GM18519 (cell line): ENCODE results near the gene MTMR12.
"Not testable (repeated sequence)": the region's sequence is repeated elsewhere in the genome, so short reads cannot be mapped to it uniquely, and the experiment has no call there.

Experiments used
- ATAC-seq: cut with Tn5 transposase; IDR thresholded peaks from one replicate; pipeline ENCODE4 v1.9.1; 2021; ENCODE audit warnings: mild to moderate bottlenecking, moderate library complexity; ENCODE audit not compliant: unreplicated experiment, low FRiP score

MTMR12 gene

GRCh38 chr5:32302835-32303754, 9.6 kb downstream of the MTMR12 start:
- no peak for ATAC-seq

DNA sequence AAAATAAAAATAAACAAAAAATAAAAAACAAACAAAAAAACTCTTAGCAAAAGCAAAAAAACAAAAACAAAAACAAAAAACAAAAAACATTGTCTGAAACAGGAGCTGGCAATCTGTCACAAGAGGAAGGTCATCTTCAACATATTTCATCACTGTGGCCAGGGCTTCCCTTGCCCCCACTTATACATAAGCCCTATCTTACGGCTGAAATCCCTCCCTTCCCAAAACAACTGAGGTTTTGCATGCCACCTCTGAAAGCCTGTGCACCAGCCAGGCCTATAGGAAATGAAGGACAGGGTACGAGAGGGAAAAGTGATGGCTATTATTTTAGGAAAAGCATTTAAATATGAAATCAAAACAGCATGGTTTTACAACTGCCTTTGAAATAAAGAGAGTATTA, 10.8 kb downstream of the MTMR12 start:
- ATAC-seq, result no peak

DNA sequence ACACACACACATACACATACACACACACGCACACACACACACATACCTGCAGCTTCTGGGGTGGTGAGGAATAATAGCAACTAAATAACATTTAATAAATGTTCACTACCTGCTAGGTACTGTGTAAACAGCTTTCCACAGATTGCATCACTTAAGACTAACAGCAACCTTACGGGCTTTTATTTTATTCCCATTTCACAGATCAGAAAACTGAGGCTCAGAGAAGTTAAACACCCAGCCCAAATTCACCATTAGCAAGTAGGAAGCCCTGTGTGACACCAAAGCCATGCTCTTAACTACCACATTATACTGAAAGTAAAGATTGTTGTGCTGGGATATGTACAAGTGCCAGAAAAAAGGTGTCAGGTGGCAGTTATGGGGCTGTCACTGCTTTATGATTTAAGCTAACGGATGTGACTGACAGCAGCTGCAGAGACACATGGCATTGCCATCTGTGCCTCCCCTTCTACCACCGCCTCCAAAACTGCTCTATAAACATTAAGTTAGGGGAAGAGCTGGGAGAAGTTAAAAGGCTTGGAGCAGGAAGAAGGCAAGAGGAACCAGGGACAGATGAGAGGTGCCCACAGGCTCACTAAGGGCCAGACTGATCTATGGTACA, 13.6 kb downstream of the MTMR12 start:
- no peak for ATAC-seq

- no peak for ATAC-seq
These were observed 14.7 kb downstream of the MTMR12 start for GRCh38 chr5:32298059-32298415.

DNA sequence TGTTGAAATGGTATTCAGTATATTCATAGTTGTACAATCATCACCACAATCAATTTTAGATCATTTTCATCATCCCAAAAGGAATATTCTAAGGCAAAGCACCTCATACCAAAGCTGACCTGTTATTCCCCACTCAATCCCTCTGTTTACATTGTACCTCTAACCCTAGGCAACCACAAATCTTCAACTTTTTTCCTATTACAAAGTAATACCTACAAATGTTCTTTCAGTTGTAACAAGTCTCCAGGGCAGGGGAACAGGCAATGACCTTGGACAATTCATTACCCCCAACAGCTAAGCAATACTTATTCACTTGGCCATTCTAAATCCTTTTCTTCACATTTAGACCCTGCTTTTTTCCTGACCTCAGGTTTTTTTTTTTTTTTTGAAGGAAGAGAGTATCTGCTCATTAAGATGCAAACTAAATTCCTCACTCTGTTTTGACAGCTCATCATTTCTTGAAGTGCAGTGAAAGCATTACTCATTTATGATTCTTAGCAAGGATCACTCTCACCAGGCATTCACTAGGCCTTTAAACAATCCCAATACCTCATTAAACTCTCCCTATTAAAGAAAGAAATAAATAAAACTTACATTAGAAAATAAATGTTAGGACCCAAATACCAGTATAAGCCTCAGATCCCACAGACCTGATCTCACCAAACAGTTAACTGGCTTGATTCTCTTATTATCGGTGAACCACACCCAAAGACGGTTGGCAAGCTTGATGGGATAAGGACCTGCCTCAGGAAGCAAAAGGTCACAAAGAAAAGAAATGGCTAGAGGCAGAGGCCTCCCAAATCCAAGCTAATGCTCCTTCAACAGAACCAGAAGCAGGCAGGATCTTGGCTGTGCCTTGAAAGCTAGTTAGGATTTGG, 15.3 kb downstream of the MTMR12 start:
- no peak for ATAC-seq

GRCh38 chr5:32295966-32296772, 16.6 kb downstream of the MTMR12 start:
- ATAC-seq, result not testable (repeated sequence)

DNA sequence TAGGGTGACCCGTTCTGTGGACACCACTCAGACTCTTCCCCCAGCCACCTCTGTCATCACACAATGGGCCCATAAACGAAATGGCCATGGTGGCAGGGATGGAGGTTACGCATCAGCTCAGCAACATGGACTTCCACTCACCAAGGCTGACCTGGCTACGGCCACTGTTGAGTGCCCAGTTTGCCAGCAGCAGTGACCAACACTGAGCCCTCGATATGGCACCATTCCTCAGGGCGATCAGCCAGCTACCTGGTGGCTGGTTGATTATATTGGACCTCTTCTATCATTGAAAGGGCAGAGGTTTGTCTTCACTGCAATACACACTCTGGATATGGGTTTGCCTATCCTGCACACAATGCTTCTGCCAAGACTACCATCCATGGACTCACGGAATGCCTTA, 21.1 kb downstream of the MTMR12 start:
- no peak for ATAC-seq

- ATAC-seq, result no peak
These were observed 21.8 kb downstream of the MTMR12 start for GRCh38 chr5:32290922-32291321.

DNA sequence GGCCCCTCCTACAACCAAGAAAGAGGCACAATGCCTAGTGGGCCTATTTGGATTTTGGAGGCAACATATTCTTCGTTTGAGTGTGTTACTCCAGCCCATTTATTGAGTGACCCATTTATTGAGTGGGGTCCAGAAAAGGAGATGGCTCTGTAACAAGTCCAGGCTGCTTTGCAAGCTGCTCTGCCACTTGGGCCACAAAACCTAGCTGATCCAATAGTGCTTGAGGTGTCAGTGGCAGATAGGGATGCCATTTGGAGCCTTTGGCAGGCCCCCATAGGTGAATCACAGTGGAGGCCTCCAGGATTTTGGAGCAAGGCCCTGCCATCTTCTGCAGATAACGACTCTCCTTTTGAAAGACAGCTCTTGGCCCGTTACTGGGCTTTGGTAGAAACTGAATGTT, 22.2 kb downstream of the MTMR12 start:
- ATAC-seq, result not testable (repeated sequence)

DNA sequence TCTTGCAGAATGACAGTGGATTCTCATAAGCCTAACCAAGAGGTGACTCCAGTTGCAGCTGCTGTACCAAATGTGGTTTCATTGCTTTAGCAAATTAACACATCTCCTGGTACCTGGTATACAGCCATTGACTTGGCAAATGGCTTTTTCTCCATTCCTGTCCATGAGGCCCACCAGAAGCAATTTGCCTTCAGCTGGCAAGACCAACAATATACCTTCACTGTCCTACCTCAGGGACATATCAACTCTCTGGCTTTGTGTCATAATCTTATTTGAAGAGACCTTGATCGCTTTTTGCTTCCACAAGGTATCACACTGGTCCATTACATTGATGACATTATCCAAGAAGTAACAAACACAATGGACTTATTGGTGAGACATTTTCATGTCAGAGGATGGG, 22.8 kb downstream of the MTMR12 start:
- not testable (repeated sequence) for ATAC-seq

GRCh38 chr5:32288135-32288534, 24.6 kb downstream of the MTMR12 start:
- ATAC-seq, result not testable (repeated sequence)

GRCh38 chr5:32287525-32287924, 25.2 kb downstream of the MTMR12 start:
- ATAC-seq, result not testable (repeated sequence)

- no peak for ATAC-seq
These were observed 27.1 kb downstream of the MTMR12 start for GRCh38 chr5:32285510-32286138.

- peak; percentile 38 for ATAC-seq
These were observed 29.0 kb downstream of the MTMR12 start for GRCh38 chr5:32283539-32284377.

DNA sequence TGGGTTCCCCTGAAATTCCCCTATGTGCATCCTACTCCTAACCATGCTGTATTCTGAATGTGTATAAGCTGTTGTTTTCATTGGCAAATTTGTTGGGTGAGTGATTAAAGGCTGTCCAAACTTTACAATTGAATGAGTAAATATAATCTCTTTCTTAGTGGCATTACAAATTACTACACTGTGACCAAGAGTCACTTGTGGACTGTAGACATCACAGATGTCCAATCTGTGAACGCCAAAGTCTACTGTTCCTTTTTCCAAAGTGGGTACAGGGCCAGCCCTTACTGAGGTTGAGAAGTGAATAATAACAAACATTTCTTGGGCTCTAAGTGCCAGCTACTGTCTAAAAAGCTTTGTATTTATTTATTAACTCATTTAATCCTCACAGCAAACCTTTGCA, 29.7 kb downstream of the MTMR12 start:
- no peak for ATAC-seq

DNA sequence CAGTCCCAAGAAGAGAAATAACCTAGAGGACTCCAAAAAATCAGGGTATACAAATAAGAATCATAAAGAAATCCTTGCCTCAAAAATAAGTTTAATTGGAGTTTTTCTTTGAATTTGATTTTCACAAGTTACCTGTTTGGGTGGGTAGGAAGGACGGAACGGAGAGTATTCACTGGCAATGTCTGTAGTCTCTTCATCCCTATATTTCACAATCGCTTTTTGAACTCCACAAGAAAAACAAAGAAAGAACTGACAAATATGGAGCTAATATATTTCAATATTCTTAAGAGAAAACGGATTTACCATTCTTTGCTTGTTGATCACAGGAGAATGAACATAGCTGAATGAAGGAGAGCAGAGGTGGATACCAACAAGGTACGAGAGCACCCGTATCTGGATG, 30.1 kb downstream of the MTMR12 start:
- no peak for ATAC-seq

DNA sequence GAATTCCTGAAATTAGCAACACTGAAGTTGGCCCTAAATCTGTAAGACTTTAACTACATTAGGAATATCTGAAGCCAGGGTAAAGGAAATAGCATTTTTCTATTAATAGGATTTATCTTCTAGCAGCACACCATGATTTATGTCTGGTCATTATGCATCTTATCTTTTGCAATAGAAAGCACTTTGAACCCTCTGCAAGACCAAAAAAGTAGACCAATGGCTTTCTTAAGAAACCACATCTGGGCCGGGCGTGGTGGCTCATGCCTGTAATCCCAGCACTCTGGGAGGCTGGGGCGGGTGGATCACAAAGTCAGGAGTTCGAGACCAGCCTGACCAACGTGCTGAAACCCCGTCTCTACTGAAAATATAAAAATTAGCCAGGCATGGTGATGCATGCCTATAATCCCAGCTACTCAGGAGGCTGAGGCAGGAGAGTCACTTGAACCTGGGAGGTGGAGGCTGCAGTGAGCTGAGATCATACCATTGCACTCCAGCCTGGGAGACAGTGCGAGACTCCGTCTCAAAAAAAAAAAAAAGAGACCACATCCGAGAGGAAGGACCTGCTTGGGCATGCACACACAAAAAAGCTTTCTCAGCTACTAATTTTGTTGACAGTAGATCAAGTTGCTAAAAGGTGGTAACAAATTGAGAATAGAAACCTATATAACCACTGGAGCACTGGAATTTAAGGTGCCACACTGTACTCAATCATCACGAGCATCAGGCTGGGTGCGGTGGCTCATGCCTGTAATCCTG, 31.2 kb downstream of the MTMR12 start:
- ATAC-seq, result not testable (repeated sequence)

DNA sequence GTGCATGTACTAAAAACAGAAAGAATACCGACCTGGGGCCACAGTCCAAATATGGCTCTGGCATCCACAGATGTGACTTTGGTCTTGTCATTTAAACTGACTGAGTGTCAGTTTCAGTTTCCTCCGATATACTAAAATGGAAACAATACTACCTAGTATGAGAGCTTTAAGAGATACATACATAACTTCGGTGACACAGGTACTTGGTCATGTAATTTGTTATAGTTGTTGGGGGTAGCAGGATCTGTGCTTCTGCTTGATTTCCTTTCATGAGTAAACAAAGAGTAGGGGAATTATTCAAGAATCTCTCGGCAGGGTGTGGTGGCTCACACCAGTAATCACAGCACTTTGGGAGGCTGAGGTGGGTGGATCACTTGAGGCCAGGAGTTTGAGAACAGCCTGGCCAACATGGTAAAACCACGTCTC, 32.1 kb downstream of the MTMR12 start:
- peak; percentile 93 for ATAC-seq
